ENCODE results near the gene UQCRC1.

UQCRC1 gene

DNA sequence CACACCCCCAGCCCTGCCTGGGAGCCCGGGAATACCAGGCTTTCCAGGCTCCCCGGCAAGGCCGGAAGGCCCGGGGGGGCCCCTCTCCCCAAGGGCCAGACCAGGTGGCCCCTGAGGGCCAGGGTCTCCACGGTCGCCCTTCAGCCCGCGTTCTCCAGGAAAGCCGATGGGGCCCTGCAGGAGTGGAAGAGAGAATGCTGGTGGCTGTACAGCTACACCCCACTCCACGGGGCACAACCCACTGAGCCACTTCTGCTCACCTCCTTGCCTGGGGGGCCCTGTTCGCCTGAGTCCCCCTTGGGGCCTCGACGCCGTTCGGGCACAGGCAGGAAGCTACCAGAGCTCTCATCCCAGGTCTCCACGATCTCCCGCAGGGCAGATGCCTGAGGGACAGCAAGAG lies 34.1 kb downstream of the UQCRC1 start:
- TF ChIP-seq, protein P1, sequence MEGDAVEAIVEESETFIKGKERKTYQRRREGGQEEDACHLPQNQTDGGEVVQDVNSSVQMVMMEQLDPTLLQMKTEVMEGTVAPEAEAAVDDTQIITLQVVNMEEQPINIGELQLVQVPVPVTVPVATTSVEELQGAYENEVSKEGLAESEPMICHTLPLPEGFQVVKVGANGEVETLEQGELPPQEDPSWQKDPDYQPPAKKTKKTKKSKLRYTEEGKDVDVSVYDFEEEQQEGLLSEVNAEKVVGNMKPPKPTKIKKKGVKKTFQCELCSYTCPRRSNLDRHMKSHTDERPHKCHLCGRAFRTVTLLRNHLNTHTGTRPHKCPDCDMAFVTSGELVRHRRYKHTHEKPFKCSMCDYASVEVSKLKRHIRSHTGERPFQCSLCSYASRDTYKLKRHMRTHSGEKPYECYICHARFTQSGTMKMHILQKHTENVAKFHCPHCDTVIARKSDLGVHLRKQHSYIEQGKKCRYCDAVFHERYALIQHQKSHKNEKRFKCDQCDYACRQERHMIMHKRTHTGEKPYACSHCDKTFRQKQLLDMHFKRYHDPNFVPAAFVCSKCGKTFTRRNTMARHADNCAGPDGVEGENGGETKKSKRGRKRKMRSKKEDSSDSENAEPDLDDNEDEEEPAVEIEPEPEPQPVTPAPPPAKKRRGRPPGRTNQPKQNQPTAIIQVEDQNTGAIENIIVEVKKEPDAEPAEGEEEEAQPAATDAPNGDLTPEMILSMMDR (conservative IDR thresholded peaks at IDR 0.05; ENCODE audit: low read depth, low read length): no peak

GRCh38 chr3:48573973-48574585 lies 35.4 kb downstream of the UQCRC1 start:
- TF ChIP-seq, protein P1 (conservative IDR thresholded peaks at IDR 0.05; ENCODE audit: low read depth, low read length): no peak
- no peak overlapping the region for H3K4me3 ChIP-seq (ENCODE audit: low read depth, low read length)
- no peak for DNase-seq (ENCODE audit: low read depth)

More for the DNA sequence above, 34.1 kb downstream of the UQCRC1 start:
- H3K4me3 ChIP-seq (ENCODE audit: low read depth, low read length): no peak overlapping the region
- no peak for DNase-seq (ENCODE audit: low read depth)

GRCh38 chr3:48572517-48572916 lies 36.9 kb downstream of the UQCRC1 start:
- no peak for DNase-seq (ENCODE audit: low read depth)
- no peak overlapping the region for H3K4me3 ChIP-seq (ENCODE audit: low read depth, low read length)
- TF ChIP-seq, protein P1 (conservative IDR thresholded peaks at IDR 0.05; ENCODE audit: low read depth, low read length): no peak

DNA sequence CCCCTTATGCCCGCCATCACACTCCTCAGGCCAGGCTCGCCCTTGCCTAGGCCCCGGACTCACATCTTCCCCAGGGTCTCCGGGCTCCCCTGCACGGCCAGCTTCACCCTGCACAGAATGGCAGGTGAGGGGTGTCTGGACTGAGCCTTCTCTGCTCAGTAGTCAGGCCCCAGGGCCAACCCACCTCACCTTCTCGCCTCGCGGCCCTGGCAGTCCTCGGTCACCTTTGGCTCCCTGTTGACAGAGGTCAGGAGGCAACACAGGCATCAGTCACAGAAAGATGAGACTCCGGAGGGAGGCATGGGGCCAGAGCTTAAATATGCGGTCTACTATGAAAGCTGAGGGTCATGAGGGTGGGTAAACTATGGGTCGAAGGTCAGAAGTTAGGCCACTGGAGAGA lies 37.5 kb downstream of the UQCRC1 start:
- DNase-seq (ENCODE audit: low read depth): no peak
- H3K4me3 ChIP-seq (ENCODE audit: low read depth, low read length): no peak overlapping the region
- TF ChIP-seq, protein P1 (conservative IDR thresholded peaks at IDR 0.05; ENCODE audit: low read depth, low read length): no peak

- no peak for DNase-seq (ENCODE audit: low read depth)
- H3K4me3 ChIP-seq (ENCODE audit: low read depth, low read length): no peak overlapping the region
- TF ChIP-seq, protein P1 (conservative IDR thresholded peaks at IDR 0.05; ENCODE audit: low read depth, low read length): no peak
Measured at GRCh38 chr3:48569808-48570450, 39.5 kb downstream of the UQCRC1 start.

DNA sequence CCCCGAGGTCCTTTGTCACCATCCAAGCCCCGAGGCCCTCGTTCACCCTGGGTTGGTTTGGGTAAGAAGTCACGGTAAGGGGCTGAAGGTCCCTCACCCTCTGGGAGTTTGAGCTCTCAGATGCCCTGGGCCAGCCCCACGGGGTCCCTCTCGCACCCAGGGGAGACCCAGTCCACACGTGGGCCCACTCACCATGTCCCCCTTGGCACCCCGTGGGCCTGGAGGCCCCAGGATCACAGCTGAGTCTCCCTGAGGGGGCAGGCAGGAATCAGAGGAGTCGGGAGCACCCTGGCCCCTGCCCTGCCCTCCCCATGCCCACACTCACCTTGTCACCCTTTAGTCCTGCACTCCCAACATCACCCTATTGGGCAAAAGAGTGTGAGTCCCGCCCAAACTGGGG lies 40.0 kb downstream of the UQCRC1 start:
- no peak for DNase-seq (ENCODE audit: low read depth)
- TF ChIP-seq, protein P1 (conservative IDR thresholded peaks at IDR 0.05; ENCODE audit: low read depth, low read length): no peak
- no peak overlapping the region for H3K4me3 ChIP-seq (ENCODE audit: low read depth, low read length)

DNA sequence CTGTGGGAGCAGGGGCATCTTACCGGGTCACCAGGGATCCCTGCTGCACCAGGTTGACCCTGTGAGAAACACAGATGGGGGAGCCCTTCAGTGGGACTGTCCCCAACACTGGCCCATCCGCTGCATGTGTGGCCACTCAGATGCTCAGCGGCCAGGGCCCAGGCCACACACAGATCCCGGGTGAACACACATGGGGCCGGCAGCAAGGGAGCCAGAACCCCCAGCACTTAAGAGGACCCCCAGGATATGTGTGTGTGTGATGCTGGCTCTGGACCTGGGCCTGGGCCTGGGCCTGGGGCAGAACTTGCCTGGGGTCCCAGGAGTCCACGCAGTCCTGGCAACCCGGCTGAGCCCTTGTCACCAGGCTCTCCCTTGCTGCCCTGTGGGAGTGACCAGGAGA lies 41.0 kb downstream of the UQCRC1 start:
- no peak overlapping the region for H3K4me3 ChIP-seq (ENCODE audit: low read depth, low read length)
- TF ChIP-seq, protein P1 (conservative IDR thresholded peaks at IDR 0.05; ENCODE audit: low read depth, low read length): no peak
- no peak for DNase-seq (ENCODE audit: low read depth)

Measured in choroid plexus epithelial cell (primary cell).